T1000 (cell line): ENCODE measurements around the gene SLC16A12.

Experiments used
- DNase-seq: peaks from one replicate; lab custom pipeline; 2025; ENCODE audit warnings: mixed read lengths; lab: John Stamatoyannopoulos, UW

SLC16A12 gene

GRCh38 chr10:89389254-89389653 lies 146.1 kb downstream of the SLC16A12 start:
- DNase-seq: no peak

- no peak for DNase-seq
These were observed 146.6 kb downstream of the SLC16A12 start for GRCh38 chr10:89388806-89389205.

DNA sequence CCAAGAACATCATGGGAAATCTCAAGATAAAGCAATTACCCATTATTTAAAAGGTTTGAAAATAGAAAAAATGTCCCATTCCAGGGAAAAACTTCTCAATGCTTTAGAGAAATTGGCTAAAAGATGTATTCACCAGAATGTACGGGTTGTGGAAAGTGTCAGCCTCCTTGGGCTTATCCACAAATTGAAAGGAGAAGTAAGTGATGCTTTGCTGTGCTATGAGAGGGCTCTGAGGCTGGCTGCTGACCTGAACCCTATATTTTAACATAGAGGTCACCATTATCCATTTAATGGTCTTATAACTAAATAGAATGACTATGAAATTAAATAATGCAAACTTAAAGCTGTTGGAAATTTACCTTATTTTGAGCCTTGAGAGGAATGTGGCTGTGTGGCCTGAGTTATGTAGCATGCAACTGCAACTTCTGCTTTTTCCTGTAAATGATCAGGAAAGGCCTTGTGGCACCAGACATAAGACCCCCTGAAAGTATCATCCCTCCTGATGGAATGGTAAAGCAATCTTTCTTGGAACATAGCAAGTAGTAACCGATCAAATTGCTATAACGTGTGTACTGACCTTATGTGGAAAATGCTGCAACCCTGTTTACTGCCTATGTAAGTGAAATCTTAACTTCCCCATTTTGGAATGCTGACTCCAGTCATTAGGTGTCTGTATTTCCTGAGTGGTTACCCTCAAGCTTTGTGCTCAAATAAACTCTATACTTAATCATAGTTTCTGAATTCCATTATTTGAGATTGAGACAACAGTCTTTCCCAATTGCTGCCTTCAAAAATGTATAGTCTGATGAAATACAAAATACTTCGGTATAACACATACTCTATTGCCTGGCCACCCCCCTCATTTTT lies 150.7 kb downstream of the SLC16A12 start:
- DNase-seq: no peak

DNA sequence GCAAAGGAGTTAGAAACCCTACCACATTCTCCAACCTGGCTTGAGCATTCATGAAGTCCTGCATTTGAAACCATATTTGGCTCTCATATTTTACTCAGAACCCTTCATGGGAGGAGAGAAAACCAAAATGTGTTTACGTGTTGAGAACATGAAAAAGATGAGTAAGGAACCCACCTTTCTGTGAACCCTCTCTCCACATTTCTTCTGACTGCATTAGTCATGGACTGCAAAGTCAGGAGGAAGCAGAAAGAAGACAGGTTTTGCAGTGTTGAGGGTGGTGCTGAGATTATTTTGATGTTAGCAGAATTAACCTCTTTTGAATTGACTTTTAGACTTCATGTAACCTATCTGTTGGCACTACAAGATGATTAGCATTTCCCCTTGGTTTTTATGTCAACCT lies 152.6 kb downstream of the SLC16A12 start:
- no peak for DNase-seq
